ENCODE data around the gene ZGPAT. TPM values are rescaled to one million over a fixed set of nuclear protein-coding genes. Genes with fewer than 3 reads are reported as not detected.

The ZGPAT gene
- total and polyA plus RNA-seq, 12 donors = 11.8 to 44.7 (median 16.1) TPM

GRCh38 chr20:63768591-63769515 is 61.0 kb downstream of the ZGPAT start:
- intact Hi-C loops (cut with DNase I) = no loop called here
- TF ChIP-seq CTCF (IDR thresholded peaks at IDR 0.05) = no peak
- H3K4me3 ChIP-seq = no peak overlapping the region
- H3K4me1 ChIP-seq = peaks cover 0 to 23% (median 11%) of the 10 kb centered on the region in 9 donors
- DNase-seq (no peak), ATAC-seq (no peak)
- peaks cover 0 to 75% (median 28%) of the 10 kb centered on the region in 9 donors for H3K36me3 ChIP-seq
- H3K9me3 ChIP-seq = no peaks in the 10 kb centered on the region
- 91 to 93% methylated on average over 26 of the region's 26 CpGs for WGBS, 2 donors
- no peaks in the 10 kb centered on the region for H3K27me3 ChIP-seq
- H3K27ac ChIP-seq = no peak overlapping the region

GRCh38 chr20:63769891-63770474 is 62.1 kb downstream of the ZGPAT start:
- no peak for TF ChIP-seq CTCF (IDR thresholded peaks at IDR 0.05)
- H3K27ac ChIP-seq = no peak overlapping the region
- no peak overlapping the region for H3K4me3 ChIP-seq
- H3K4me1 ChIP-seq = peaks cover 0 to 31% (median 14%) of the 10 kb centered on the region in 9 donors
- DNase-seq (no peak), ATAC-seq (no peak)
- intact Hi-C loops (cut with DNase I) = loop anchor here in 2 of 10 donors (10.0 kb wide), 1 partner anchor 205 kb away; the partner anchor contains the start of gene SAMD10 (in 2 of the 2)
- WGBS, 2 donors = 91% methylated on average over 31 of the region's 31 CpGs
- no peaks in the 10 kb centered on the region for H3K9me3 ChIP-seq
- H3K27me3 ChIP-seq = no peaks in the 10 kb centered on the region
- peaks cover 0 to 74% (median 28%) of the 10 kb centered on the region in 9 donors for H3K36me3 ChIP-seq

- 92 to 95% methylated on average over 52 of the region's 52 CpGs for WGBS, 2 donors
- peaks cover 0 to 38% (median 19%) of the 10 kb centered on the region in 9 donors for H3K4me1 ChIP-seq
- peaks cover 0 to 75% (median 28%) of the 10 kb centered on the region in 9 donors for H3K36me3 ChIP-seq
- intact Hi-C loops (cut with DNase I) = loop anchor here in 2 of 10 donors (10.0 kb wide), 1 partner anchor 204 kb away; the partner anchor contains the start of gene SAMD10 (in 2 of the 2)
- H3K9me3 ChIP-seq = no peaks in the 10 kb centered on the region
- no peak overlapping the region for H3K27ac ChIP-seq
- DNase-seq = no peak
- no peak overlapping the region for H3K4me3 ChIP-seq
- ATAC-seq = no peak
- no peaks in the 10 kb centered on the region for H3K27me3 ChIP-seq
- no peak for TF ChIP-seq CTCF (IDR thresholded peaks at IDR 0.05)
Measured at GRCh38 chr20:63771046-63771707, 63.3 kb downstream of the ZGPAT start.
